NCI-H1105 (cell line): ENCODE results near the gene TOP3B.
A peak's percentile ranks its signal among the peaks of the same experiment; 100 is the strongest.

Experiments used
- DNase-seq: peaks from one replicate; lab custom pipeline; 2025; lab: John Stamatoyannopoulos, UW

The TOP3B gene

DNA sequence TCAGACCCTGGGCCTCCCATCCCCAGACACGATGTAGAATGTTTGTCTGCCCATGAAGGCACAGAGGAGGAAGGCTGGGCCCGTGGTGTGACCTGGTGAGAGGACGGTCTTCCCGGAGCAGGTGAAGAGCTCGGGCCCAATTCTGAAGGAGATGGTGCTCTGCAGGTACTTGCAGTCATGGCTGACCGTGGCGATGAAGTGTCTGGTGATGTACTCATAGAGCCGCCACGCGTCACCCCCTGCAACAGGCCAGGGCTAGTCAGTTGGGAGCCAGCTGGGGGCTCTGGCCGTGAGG lies 20.0 kb downstream of the TOP3B start:
- no peak for DNase-seq

DNA sequence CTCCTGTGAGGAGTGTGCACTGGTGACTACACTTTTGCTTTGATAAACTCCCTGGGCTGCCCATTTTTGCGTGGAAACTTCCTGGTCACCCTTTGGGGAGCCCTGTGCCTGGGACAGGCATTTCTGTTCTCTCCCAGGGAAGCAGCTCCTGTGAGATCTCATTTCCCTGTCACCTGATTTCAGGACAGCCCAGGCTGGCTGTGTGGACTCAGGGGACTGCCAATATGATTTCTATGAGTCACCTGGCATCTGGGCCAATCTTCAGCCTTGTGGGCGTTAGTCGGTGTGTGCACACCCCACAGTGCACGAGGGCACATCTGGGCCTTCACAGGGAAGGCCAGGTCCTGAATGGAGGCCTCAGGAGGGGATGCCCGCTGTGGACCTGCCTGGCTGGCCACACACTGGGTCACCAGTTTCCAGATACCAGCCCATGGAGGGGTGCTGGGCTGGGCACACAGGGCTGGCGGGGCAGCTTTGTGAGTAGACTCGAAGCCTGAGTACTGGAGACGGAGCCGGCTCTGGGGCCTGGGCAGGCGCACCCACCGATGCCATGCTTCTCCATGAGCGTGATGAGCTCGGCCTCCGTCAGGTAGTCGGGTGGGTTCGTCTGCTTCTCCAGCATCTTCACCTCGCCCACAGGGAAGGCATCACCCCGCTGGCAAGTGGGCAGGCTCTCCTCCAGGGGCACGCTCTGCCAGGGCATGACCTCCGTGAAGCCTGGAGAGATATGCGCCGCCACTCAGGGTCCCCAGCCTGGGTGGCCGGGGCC lies 20.5 kb downstream of the TOP3B start:
- DNase-seq, result no peak

DNA sequence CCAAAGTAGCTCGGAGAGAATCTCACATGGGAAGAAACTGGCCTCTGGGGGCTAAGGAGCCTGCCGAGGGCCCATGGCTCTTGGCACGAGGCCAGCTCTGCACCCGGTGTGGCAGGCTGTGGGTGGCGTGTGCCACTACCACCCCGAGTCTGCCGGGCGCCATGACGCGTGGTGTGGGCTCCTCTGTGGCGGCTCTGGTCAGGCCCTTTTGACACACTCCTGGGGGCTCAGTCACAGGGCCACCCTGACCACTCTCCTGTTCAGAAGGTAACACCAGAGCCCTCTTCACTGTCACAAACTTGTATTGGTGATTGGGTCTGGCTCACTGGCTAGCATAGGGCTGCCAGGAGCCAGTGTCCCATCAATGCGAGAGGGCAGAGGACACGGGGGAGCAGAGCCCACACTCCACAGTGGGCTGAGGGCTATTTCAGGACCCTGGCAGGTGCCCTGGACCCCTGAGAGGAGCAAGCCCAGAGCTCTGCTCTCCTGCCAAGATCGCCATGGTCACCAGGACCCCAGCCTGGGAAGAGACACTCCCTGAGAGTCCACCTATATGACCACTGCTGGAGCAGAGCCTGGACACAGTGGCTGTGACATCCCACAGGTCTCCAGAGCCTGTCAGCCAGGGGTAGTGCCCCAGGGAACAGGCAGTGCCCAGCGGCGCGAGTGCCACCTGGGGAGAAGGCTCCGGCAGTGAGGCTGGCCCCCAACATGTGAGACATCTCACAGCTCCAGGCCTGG lies 21.3 kb downstream of the TOP3B start:
- DNase-seq, result no peak

GRCh38 chr22:21960200-21961126 lies 22.1 kb downstream of the TOP3B start:
- DNase-seq, result no peak

GRCh38 chr22:21959274-21960074 lies 23.1 kb downstream of the TOP3B start:
- no peak for DNase-seq

DNA sequence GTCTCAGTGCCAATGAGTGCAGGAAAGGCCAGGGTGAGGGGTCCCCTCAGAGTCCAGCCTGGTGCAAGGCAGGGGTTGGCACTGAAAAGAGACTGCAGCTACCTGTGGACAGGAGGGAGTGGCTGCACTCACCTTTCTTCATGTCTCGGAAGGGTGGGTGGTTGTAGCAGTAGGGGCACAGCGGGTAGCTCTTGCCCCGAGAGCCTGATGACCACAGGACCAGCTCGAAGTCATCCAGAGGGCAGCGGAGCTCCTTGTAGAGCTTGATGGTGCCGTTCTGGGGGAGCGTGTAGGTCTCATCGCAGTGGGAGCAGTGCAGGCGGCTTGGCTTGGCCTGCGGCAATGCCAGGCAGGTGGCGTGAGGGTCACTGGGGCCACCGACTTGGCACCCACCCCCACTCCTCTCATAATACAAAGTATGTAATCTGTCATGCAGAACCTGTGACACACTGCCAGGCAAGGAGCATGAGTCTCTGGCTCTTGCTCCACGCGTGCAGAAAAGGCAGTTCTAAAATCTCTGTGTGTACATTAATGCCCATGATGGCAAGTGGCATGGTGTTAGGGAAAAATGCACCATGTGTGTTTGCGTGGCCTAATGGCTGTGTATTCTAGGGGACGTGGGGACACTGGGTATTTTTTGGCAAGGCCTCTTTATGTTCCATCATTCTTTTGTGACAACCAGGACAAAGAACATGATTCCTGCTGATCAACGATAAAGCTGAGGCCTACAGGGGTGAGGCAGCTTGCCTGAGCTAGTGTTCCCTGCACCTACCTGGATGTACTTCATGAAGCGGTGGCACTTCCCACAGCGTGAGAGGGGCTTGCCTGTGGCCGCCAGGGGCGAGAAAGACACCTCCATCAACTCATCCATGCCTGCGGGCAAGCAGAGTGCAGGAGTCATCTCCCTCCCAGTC lies 24.0 kb downstream of the TOP3B start:
- no peak for DNase-seq

DNA sequence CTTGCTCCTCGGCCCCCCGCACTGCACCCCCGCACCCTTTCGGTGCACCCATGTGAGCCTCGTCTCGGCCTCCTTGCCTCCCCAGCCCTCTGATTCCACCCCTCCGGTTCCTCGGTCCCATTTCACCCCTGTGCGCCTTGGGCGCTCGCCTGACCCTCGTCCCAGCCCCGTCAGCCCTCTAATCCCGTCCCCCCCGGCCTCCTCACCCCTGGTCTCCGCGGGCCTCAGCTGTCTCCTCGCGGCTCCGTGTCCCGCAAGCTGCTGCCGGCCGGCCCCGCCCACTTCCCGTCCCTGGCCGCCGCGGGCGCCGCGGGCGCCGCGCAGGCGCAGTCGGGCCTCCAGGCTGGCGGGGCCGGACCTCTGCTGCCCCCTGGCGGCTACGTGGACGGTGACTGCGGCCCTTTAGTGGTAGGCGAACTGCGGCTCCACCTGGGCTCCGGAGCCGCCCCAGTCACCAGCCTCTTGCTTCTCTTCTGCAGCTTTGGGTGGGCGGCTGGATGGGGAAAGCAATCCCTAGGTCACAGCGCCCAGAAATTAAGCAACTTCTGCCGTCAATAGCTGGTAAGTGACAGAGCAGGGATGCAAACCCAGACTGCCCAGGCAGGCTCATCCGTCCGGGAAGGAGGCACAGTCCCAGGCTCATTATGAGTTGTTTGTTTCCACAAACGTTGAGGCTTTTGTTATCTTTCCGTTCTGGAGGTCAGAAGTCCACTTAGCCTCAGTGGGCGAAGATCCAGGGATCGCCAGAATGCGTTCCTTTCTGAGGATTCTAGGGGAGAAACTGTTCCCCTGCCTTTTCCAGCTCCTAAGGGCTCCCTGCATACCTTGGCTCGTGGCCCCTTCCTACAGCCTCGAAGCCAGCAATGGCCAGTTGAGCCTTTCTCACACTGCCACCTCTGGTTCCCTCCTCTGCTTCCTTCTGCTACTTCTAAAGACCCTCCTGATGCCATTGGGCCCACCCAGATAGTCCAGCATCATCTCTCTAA lies 29.7 kb downstream of the TOP3B start, which contains the start of gene PPM1F:
TSS of gene PPM1F (minus strand) at position 263 of the 986 bp plus-strand sequence. CDS start 6,800 bp downstream, outside the sequence.
- DNase-seq, result peak; percentile 72

DNA sequence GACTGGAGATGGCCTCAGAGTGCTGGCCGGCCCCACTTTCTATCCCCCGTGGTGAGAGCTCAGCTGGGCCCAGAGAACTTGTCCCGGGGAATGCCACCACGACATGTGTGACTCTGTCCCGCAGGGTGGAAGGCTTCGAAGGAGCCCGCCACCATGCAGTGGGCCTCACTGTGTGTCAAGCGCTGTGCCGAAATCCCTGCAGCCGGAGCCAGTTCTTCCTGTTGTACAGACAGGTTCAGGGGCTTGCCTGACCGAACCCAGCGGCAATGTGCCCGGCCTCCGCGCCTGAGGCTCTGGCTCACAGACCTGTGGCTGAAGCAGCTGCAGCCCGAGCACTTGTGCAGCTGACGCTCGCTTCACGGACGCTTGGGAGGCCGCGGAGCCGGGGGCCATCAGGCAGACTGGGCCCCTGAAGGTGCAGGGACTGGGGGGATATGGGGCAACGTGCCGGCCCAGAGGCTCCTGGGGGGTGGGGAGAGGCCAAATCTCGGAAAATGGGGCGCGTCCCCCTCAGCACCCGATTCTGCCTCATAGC lies 30.6 kb downstream of the TOP3B start:
- no peak for DNase-seq

DNA sequence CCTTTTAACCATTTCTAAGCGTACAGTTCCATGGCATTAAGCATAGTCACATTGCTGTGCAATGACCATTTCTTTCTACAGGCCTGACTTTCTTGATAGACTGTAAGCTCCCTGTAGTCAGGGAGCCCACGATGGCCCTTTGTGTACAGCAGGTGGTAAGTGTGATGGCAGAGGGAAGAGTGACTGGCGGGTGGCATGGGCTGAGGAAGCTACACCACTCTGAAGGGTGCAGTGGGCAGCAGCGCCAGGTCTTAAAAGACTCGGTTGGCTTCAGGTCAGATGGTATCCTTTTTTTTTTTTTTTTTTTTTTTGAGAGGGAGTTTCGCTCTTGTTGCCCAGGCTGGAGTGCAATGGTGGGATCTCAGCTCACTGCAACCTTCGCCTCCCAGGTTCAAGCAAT lies 31.5 kb downstream of the TOP3B start:
- no peak for DNase-seq

DNA sequence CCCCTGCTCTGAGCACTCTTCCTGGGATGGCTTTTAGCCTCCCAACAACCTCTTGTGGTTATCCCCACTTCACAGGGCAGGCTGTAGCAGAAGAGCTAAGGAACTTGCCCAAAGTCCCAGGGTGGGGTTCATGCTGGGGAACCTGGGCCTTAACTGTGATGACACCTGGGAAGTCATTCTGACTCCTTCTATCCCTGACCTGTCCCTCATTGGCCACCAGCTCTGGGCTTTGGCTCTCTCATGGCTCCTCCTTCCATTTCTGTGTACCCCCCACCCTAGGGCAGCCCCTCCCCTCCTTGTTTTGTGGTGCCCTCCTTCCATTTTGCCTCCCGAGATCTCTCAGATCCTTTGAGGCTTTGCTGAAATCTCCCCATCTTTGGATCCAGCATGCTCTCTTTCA lies 32.6 kb downstream of the TOP3B start:
- DNase-seq, result no peak

- no peak for DNase-seq
Measured at GRCh38 chr22:21949569-21949918, 33.0 kb downstream of the TOP3B start.

DNA sequence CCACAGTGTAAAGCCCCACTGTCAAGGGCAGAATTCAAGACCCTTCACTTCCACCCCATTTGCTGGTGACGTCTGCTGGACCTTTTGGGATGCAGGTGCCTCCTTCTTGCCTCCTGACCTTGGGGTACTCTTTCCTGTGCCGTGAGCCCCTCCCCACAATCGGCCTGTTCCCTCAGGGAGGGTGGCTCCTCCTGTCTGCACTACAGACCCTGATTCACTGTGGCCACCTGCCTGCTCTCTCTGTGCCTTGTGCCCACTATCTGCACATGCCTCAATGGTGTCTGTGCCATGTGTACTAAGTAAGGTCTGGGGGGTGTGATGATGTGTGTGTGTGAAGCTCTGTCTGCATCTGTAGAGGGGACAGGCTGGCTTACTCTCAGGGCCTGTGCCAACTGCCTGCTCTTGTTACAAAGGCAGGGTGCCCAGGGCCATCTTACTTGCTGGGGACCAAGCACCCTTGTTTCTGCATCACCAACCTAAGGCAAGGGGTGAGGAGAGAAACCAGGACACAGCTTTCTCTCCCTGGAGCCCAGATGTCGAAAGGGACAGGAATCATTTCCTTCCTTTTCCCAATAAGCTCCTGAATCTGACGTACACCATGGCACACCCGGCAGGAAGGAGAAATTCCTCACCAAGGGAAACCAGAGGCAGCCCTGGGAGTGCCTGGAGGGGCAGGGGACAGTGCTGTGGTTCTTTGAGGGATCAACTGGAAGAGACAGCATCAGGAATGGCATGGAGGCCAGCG lies 33.6 kb downstream of the TOP3B start:
- DNase-seq, result no peak

- no peak for DNase-seq
Measured at GRCh38 chr22:21948390-21948789, 34.2 kb downstream of the TOP3B start.

DNA sequence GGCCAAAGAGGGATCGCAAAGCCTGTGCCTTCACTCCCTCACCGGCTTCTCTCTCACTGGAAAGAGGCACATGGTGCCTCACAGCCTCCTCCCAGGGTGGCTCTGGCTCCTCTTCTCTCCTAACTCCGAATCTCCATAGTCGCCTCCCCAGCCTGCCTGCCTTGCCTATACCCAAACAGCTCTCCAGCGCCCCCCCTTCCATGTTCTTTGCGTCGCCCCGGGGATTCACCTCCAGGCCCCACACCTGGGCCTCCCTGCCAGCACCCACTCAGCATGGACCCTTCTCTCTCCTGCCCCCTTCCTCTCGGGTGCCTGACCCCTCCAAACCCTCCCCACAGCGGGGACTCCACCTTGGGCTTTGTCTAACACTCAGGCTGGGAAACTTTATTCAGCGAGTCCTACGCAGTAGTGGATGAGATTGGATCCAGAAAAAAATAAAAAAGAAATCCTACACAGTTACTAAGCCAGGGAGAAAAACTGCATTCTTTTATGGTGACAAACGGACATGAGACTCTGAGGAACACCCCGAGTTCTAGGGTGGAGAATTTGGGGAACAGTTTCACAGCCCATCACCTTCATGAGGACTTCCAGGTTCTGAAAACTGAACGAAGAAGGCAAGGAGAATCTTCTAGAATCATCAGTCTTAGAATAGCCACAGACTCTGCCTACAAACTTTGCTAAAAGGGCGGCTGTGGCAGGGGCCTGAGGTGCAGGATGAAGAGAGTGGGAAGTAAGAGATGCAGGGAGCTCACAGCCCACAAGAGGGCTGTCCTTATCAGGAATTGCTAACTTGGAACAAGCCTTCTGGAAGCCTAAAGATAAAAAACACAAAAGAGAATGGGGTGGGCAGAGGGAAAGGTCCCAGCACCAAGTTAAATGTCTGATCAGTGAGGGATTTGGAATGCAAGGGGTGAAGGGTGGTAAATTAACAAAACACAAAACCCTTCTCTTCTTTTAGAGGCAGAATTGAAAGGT lies 35.3 kb downstream of the TOP3B start:
- no peak for DNase-seq

GRCh38 chr22:21946262-21946925 lies 36.2 kb downstream of the TOP3B start:
- DNase-seq, result no peak

GRCh38 chr22:21945453-21946261 lies 36.9 kb downstream of the TOP3B start:
- no peak for DNase-seq
